ENCODE results near the gene CDRT4.

CDRT4 gene

GRCh38 chr17:15492791-15493692 is 25.6 kb upstream of the CDRT4 start:
- DNase-seq = peak in 1 of 56 donors; percentile 15

- DNase-seq = no peak
These were observed 24.8 kb upstream of the CDRT4 start for GRCh38 chr17:15492186-15492585.

GRCh38 chr17:15490634-15491261 is 23.3 kb upstream of the CDRT4 start:
- peak in 49 of 56 donors; percentile 9 to 86 (median 59) for DNase-seq

- no peak for DNase-seq
These were observed 21.1 kb upstream of the CDRT4 start for GRCh38 chr17:15488557-15488956.

- no peak for DNase-seq
These were observed 17.6 kb upstream of the CDRT4 start for GRCh38 chr17:15485045-15485444.

GRCh38 chr17:15483431-15483830 is 16.0 kb upstream of the CDRT4 start:
- DNase-seq = no peak

- no peak for DNase-seq
These were observed 15.1 kb upstream of the CDRT4 start for GRCh38 chr17:15482476-15482875.

GRCh38 chr17:15481481-15481880 is 14.1 kb upstream of the CDRT4 start:
- no peak for DNase-seq

- no peak for DNase-seq
These were observed 12.8 kb upstream of the CDRT4 start for GRCh38 chr17:15480204-15480603.

GRCh38 chr17:15479703-15480102 is 12.3 kb upstream of the CDRT4 start:
- no peak for DNase-seq

- DNase-seq = no peak
These were observed 11.4 kb upstream of the CDRT4 start for GRCh38 chr17:15478845-15479244.

GRCh38 chr17:15475631-15476354 is 8.4 kb upstream of the CDRT4 start:
- no peak for DNase-seq

GRCh38 chr17:15472891-15473290 is 5.5 kb upstream of the CDRT4 start:
- DNase-seq = no peak

- no peak for DNase-seq
These were observed 3.1 kb upstream of the CDRT4 start for GRCh38 chr17:15470536-15470935.

- DNase-seq = no peak
These were observed 1.8 kb upstream of the CDRT4 start for GRCh38 chr17:15469260-15469659.

GRCh38 chr17:15468126-15468525 is 705 bp upstream of the CDRT4 start:
- DNase-seq = no peak

- DNase-seq = no peak
These were observed 1.3 kb downstream of the CDRT4 start for GRCh38 chr17:15466131-15466530.

GRCh38 chr17:15465045-15465701 is 2.2 kb downstream of the CDRT4 start:
- DNase-seq = no peak

- DNase-seq = peak in 15 of 56 donors; percentile 10 to 52 (median 24)
These were observed 3.0 kb downstream of the CDRT4 start for GRCh38 chr17:15464231-15464985.

- peak in 18 of 56 donors; percentile 3 to 54 (median 20) for DNase-seq
These were observed 4.2 kb downstream of the CDRT4 start for GRCh38 chr17:15462976-15463772.
